NB4 (cell line): Measurements from ENCODE around the gene KLK12.

Experiments used
- CTCF ChIP-seq: IDR thresholded peaks from one replicate; pipeline ENCODE4 v1.5.1; 2012; ENCODE audit warnings: low read depth, low read length
- MYC ChIP-seq: IDR thresholded peaks from 2 replicates; pipeline ENCODE4 v1.6.1; 2011; ENCODE audit warnings: low read depth, low read length
- POLR2A ChIP-seq: IDR thresholded peaks from 2 replicates; pipeline ENCODE4 v1.6.1; 2011; ENCODE audit warnings: mild to moderate bottlenecking; ENCODE audit not compliant: insufficient read length; ENCODE audit errors: extremely low read depth

- TF ChIP-seq CTCF, result no peak
- TF ChIP-seq POLR2A, result no peak
- no peak for TF ChIP-seq MYC
Measured at GRCh38 chr19:51060336-51060735, 25.5 kb upstream of the KLK12 start.
